ENCODE results near the gene COL25A1.

COL25A1 gene

GRCh38 chr4:109256818-109257217 lies 45.6 kb downstream of the COL25A1 start:
- Histone ChIP-seq H3K27ac (ENCODE audit: low read depth, low read length) (no peak overlapping the region), H3K36me3 (ENCODE audit: control insufficient read depth in 5 of 5, insufficient read depth in 5 of 5, low read length in 5 of 5) (no peaks in the 10 kb centered on the region), H3K4me3 (ENCODE audit: low read depth in 1 of 5, low read length in 5 of 5) (no peak overlapping the region), H3K9me3 (ENCODE audit: control insufficient read depth in 5 of 5, low read length in 5 of 5) (no peaks in the 10 kb centered on the region), H3K9ac (ENCODE audit: low read length in 5 of 5) (no peak overlapping the region), H3K4me1 (ENCODE audit: control insufficient read depth in 5 of 5, insufficient read depth in 5 of 5, low read length in 5 of 5) (no peaks in the 10 kb centered on the region), H3K27me3 (ENCODE audit: control insufficient read depth in 5 of 5, insufficient read depth in 4 of 5, low read length in 5 of 5) (no peaks in the 10 kb centered on the region)

GRCh38 chr4:109254845-109255244 lies 47.6 kb downstream of the COL25A1 start:
- H3K9ac ChIP-seq (ENCODE audit: low read length in 5 of 5) = no peak overlapping the region
- no peaks in the 10 kb centered on the region for H3K9me3 ChIP-seq (ENCODE audit: control insufficient read depth in 5 of 5, low read length in 5 of 5)
- H3K36me3 ChIP-seq (ENCODE audit: control insufficient read depth in 5 of 5, insufficient read depth in 5 of 5, low read length in 5 of 5) = no peaks in the 10 kb centered on the region
- no peaks in the 10 kb centered on the region for H3K4me1 ChIP-seq (ENCODE audit: control insufficient read depth in 5 of 5, insufficient read depth in 5 of 5, low read length in 5 of 5)
- no peak overlapping the region for H3K27ac ChIP-seq (ENCODE audit: low read depth, low read length)
- H3K4me3 ChIP-seq (ENCODE audit: low read depth in 1 of 5, low read length in 5 of 5) = no peak overlapping the region
- no peaks in the 10 kb centered on the region for H3K27me3 ChIP-seq (ENCODE audit: control insufficient read depth in 5 of 5, insufficient read depth in 4 of 5, low read length in 5 of 5)

- Histone ChIP-seq H3K9me3 (ENCODE audit: control insufficient read depth in 5 of 5, low read length in 5 of 5) (no peaks in the 10 kb centered on the region), H3K4me3 (ENCODE audit: low read depth in 1 of 5, low read length in 5 of 5) (no peak overlapping the region), H3K27ac (ENCODE audit: low read depth, low read length) (no peak overlapping the region), H3K27me3 (ENCODE audit: control insufficient read depth in 5 of 5, insufficient read depth in 4 of 5, low read length in 5 of 5) (no peaks in the 10 kb centered on the region), H3K36me3 (ENCODE audit: control insufficient read depth in 5 of 5, insufficient read depth in 5 of 5, low read length in 5 of 5) (no peaks in the 10 kb centered on the region), H3K4me1 (ENCODE audit: control insufficient read depth in 5 of 5, insufficient read depth in 5 of 5, low read length in 5 of 5) (no peaks in the 10 kb centered on the region), H3K9ac (ENCODE audit: low read length in 5 of 5) (no peak overlapping the region)
These were observed 51.1 kb downstream of the COL25A1 start for GRCh38 chr4:109251396-109251795.

- H3K36me3 ChIP-seq (ENCODE audit: control insufficient read depth in 5 of 5, insufficient read depth in 5 of 5, low read length in 5 of 5) = no peaks in the 10 kb centered on the region
- no peak overlapping the region for H3K4me3 ChIP-seq (ENCODE audit: low read depth in 1 of 5, low read length in 5 of 5)
- no peak overlapping the region for H3K27ac ChIP-seq (ENCODE audit: low read depth, low read length)
- no peak overlapping the region for H3K9ac ChIP-seq (ENCODE audit: low read length in 5 of 5)
- H3K27me3 ChIP-seq (ENCODE audit: control insufficient read depth in 5 of 5, insufficient read depth in 4 of 5, low read length in 5 of 5) = no peaks in the 10 kb centered on the region
- no peaks in the 10 kb centered on the region for H3K9me3 ChIP-seq (ENCODE audit: control insufficient read depth in 5 of 5, low read length in 5 of 5)
- no peaks in the 10 kb centered on the region for H3K4me1 ChIP-seq (ENCODE audit: control insufficient read depth in 5 of 5, insufficient read depth in 5 of 5, low read length in 5 of 5)
These were observed 54.0 kb downstream of the COL25A1 start for GRCh38 chr4:109248322-109248900.

GRCh38 chr4:109243871-109244270 lies 58.6 kb downstream of the COL25A1 start:
- Histone ChIP-seq H3K4me1 (ENCODE audit: control insufficient read depth in 5 of 5, insufficient read depth in 5 of 5, low read length in 5 of 5) (no peaks in the 10 kb centered on the region), H3K36me3 (ENCODE audit: control insufficient read depth in 5 of 5, insufficient read depth in 5 of 5, low read length in 5 of 5) (no peaks in the 10 kb centered on the region), H3K4me3 (ENCODE audit: low read depth in 1 of 5, low read length in 5 of 5) (no peak overlapping the region), H3K27me3 (ENCODE audit: control insufficient read depth in 5 of 5, insufficient read depth in 4 of 5, low read length in 5 of 5) (no peaks in the 10 kb centered on the region), H3K9me3 (ENCODE audit: control insufficient read depth in 5 of 5, low read length in 5 of 5) (no peaks in the 10 kb centered on the region), H3K27ac (ENCODE audit: low read depth, low read length) (no peak overlapping the region), H3K9ac (ENCODE audit: low read length in 5 of 5) (no peak overlapping the region)

GRCh38 chr4:109238746-109239145 lies 63.7 kb downstream of the COL25A1 start:
- no peak overlapping the region for H3K4me3 ChIP-seq (ENCODE audit: low read depth in 1 of 5, low read length in 5 of 5)
- no peak overlapping the region for H3K9ac ChIP-seq (ENCODE audit: low read length in 5 of 5)
- H3K4me1 ChIP-seq (ENCODE audit: control insufficient read depth in 5 of 5, insufficient read depth in 5 of 5, low read length in 5 of 5) = no peaks in the 10 kb centered on the region
- H3K27me3 ChIP-seq (ENCODE audit: control insufficient read depth in 5 of 5, insufficient read depth in 4 of 5, low read length in 5 of 5) = no peaks in the 10 kb centered on the region
- H3K9me3 ChIP-seq (ENCODE audit: control insufficient read depth in 5 of 5, low read length in 5 of 5) = peaks cover 0 to 3% (median 0%) of the 10 kb centered on the region in 5 donors
- H3K36me3 ChIP-seq (ENCODE audit: control insufficient read depth in 5 of 5, insufficient read depth in 5 of 5, low read length in 5 of 5) = no peaks in the 10 kb centered on the region
- H3K27ac ChIP-seq (ENCODE audit: low read depth, low read length) = no peak overlapping the region

- Histone ChIP-seq H3K27me3 (ENCODE audit: control insufficient read depth in 5 of 5, insufficient read depth in 4 of 5, low read length in 5 of 5) (no peaks in the 10 kb centered on the region), H3K9me3 (ENCODE audit: control insufficient read depth in 5 of 5, low read length in 5 of 5) (peaks cover 0 to 3% (median 0%) of the 10 kb centered on the region in 5 donors), H3K4me1 (ENCODE audit: control insufficient read depth in 5 of 5, insufficient read depth in 5 of 5, low read length in 5 of 5) (no peaks in the 10 kb centered on the region), H3K27ac (ENCODE audit: low read depth, low read length) (no peak overlapping the region), H3K9ac (ENCODE audit: low read length in 5 of 5) (no peak overlapping the region), H3K4me3 (ENCODE audit: low read depth in 1 of 5, low read length in 5 of 5) (no peak overlapping the region), H3K36me3 (ENCODE audit: control insufficient read depth in 5 of 5, insufficient read depth in 5 of 5, low read length in 5 of 5) (no peaks in the 10 kb centered on the region)
These were observed 66.8 kb downstream of the COL25A1 start for GRCh38 chr4:109235683-109236082.

- H3K9ac ChIP-seq (ENCODE audit: low read length in 5 of 5) = no peak overlapping the region
- no peaks in the 10 kb centered on the region for H3K36me3 ChIP-seq (ENCODE audit: control insufficient read depth in 5 of 5, insufficient read depth in 5 of 5, low read length in 5 of 5)
These were observed 67.9 kb downstream of the COL25A1 start for GRCh38 chr4:109234596-109234995.

GRCh38 chr4:109233570-109233969 lies 68.9 kb downstream of the COL25A1 start:
- Histone ChIP-seq H3K9me3 (ENCODE audit: control insufficient read depth in 5 of 5, low read length in 5 of 5) (peaks cover 0 to 3% (median 0%) of the 10 kb centered on the region in 5 donors), H3K9ac (ENCODE audit: low read length in 5 of 5) (no peak overlapping the region), H3K27ac (ENCODE audit: low read depth, low read length) (no peak overlapping the region), H3K4me3 (ENCODE audit: low read depth in 1 of 5, low read length in 5 of 5) (no peak overlapping the region), H3K4me1 (ENCODE audit: control insufficient read depth in 5 of 5, insufficient read depth in 5 of 5, low read length in 5 of 5) (no peaks in the 10 kb centered on the region), H3K36me3 (ENCODE audit: control insufficient read depth in 5 of 5, insufficient read depth in 5 of 5, low read length in 5 of 5) (no peaks in the 10 kb centered on the region), H3K27me3 (ENCODE audit: control insufficient read depth in 5 of 5, insufficient read depth in 4 of 5, low read length in 5 of 5) (no peaks in the 10 kb centered on the region)

More at GRCh38 chr4:109234596-109234995, 67.9 kb downstream of the COL25A1 start:
- H3K4me1 ChIP-seq (ENCODE audit: control insufficient read depth in 5 of 5, insufficient read depth in 5 of 5, low read length in 5 of 5) = no peaks in the 10 kb centered on the region
- peaks cover 0 to 3% (median 0%) of the 10 kb centered on the region in 5 donors for H3K9me3 ChIP-seq (ENCODE audit: control insufficient read depth in 5 of 5, low read length in 5 of 5)
- H3K27ac ChIP-seq (ENCODE audit: low read depth, low read length) = no peak overlapping the region
- H3K27me3 ChIP-seq (ENCODE audit: control insufficient read depth in 5 of 5, insufficient read depth in 4 of 5, low read length in 5 of 5) = no peaks in the 10 kb centered on the region
- no peak overlapping the region for H3K4me3 ChIP-seq (ENCODE audit: low read depth in 1 of 5, low read length in 5 of 5)

GRCh38 chr4:109232681-109233080 lies 69.8 kb downstream of the COL25A1 start:
- H3K9ac ChIP-seq (ENCODE audit: low read length in 5 of 5) = no peak overlapping the region
- no peak overlapping the region for H3K27ac ChIP-seq (ENCODE audit: low read depth, low read length)
- no peaks in the 10 kb centered on the region for H3K4me1 ChIP-seq (ENCODE audit: control insufficient read depth in 5 of 5, insufficient read depth in 5 of 5, low read length in 5 of 5)
- peaks cover 0 to 3% (median 0%) of the 10 kb centered on the region in 5 donors for H3K9me3 ChIP-seq (ENCODE audit: control insufficient read depth in 5 of 5, low read length in 5 of 5)
- H3K36me3 ChIP-seq (ENCODE audit: control insufficient read depth in 5 of 5, insufficient read depth in 5 of 5, low read length in 5 of 5) = no peaks in the 10 kb centered on the region
- H3K4me3 ChIP-seq (ENCODE audit: low read depth in 1 of 5, low read length in 5 of 5) = no peak overlapping the region
- H3K27me3 ChIP-seq (ENCODE audit: control insufficient read depth in 5 of 5, insufficient read depth in 4 of 5, low read length in 5 of 5) = no peaks in the 10 kb centered on the region

All from subcutaneous abdominal adipose tissue (tissue), 5 donors.